ENCODE results near the gene DCAF4L1. TPM values are rescaled to one million over a fixed set of nuclear protein-coding genes. Genes with fewer than 3 reads are reported as not detected.

Gene DCAF4L1
- total RNA-seq, 1 donor from 2014 or later: 0.24 TPM

- ATAC-seq (no peak), DNase-seq (ENCODE audit: missing footprints) (no peak)
- intact Hi-C loops (cut with DNase I): no loop called here
Measured at GRCh38 chr4:41982716-41983115, 1.2 kb downstream of the DCAF4L1 start.

- intact Hi-C loops (cut with DNase I): no loop called here
- DNase-seq (ENCODE audit: missing footprints): no peak
- no peak for ATAC-seq
Measured at GRCh38 chr4:41985151-41985550, 3.6 kb downstream of the DCAF4L1 start.

- ATAC-seq (peak; percentile 56), DNase-seq (ENCODE audit: missing footprints) (no peak)
- intact Hi-C loops (cut with DNase I): loop anchor here (2.0 kb wide), 1 partner anchor 55 kb away; the partner anchor contains the start of gene TMEM33
Measured at GRCh38 chr4:41989994-41990364, 8.4 kb downstream of the DCAF4L1 start.

- intact Hi-C loops (cut with DNase I): loop anchor here (2.0 kb wide), 1 partner anchor 56 kb away; the partner anchor contains the start of gene TMEM33
- peak; percentile 99 for ATAC-seq
- peak; percentile 97 for DNase-seq (ENCODE audit: missing footprints)
Measured at GRCh38 chr4:41990365-41991111, 9.0 kb downstream of the DCAF4L1 start, which contains the start of gene SLC30A9. TSS of gene SLC30A9 (plus strand) at chr4:41990530. CDS start at chr4:41990652, 122 bp downstream.

GRCh38 chr4:41991916-41992767 is 10.6 kb downstream of the DCAF4L1 start:
- intact Hi-C loops (cut with DNase I): loop anchor here (2.0 kb wide), 1 partner anchor 57 kb away; the partner anchor contains the start of gene TMEM33

GRCh38 chr4:41992967-41993857 is 11.7 kb downstream of the DCAF4L1 start:
- DNase-seq (ENCODE audit: missing footprints) (no peak), ATAC-seq (no peak)
- intact Hi-C loops (cut with DNase I): no loop called here

More at GRCh38 chr4:41991916-41992767, 10.6 kb downstream of the DCAF4L1 start:
- no peak for DNase-seq (ENCODE audit: missing footprints)
- no peak for ATAC-seq

- ATAC-seq: no peak
- intact Hi-C loops (cut with DNase I): no loop called here
Measured at GRCh38 chr4:41994461-41994985, 13.0 kb downstream of the DCAF4L1 start.

DNA sequence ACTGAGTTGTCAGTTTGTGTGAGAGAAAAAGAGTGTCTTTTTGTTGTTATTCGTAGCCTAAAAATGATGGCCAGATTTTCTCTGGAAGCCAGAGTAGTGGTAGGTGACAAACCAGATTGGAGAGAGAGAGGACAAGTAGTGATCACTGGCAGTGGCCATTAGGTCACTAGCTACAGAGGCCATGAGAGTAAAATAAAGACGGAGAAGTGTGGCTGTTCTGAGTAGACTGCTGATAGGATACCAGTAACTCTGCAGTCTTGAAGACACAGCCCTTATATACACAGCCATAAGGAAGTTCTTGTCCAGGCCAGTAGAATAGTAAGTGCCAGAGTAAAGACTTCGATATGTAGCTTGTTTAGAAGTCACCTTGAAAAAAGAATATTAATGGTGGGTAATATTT is 16.5 kb downstream of the DCAF4L1 start:
- ATAC-seq (no peak), DNase-seq (ENCODE audit: missing footprints) (no peak)
- intact Hi-C loops (cut with DNase I): no loop called here

More at GRCh38 chr4:41994461-41994985, 13.0 kb downstream of the DCAF4L1 start:
- no peak for DNase-seq (ENCODE audit: missing footprints)

GRCh38 chr4:41999321-41999720 is 17.8 kb downstream of the DCAF4L1 start:
- no peak for ATAC-seq
- intact Hi-C loops (cut with DNase I): no loop called here
- DNase-seq (ENCODE audit: missing footprints): no peak

DNA sequence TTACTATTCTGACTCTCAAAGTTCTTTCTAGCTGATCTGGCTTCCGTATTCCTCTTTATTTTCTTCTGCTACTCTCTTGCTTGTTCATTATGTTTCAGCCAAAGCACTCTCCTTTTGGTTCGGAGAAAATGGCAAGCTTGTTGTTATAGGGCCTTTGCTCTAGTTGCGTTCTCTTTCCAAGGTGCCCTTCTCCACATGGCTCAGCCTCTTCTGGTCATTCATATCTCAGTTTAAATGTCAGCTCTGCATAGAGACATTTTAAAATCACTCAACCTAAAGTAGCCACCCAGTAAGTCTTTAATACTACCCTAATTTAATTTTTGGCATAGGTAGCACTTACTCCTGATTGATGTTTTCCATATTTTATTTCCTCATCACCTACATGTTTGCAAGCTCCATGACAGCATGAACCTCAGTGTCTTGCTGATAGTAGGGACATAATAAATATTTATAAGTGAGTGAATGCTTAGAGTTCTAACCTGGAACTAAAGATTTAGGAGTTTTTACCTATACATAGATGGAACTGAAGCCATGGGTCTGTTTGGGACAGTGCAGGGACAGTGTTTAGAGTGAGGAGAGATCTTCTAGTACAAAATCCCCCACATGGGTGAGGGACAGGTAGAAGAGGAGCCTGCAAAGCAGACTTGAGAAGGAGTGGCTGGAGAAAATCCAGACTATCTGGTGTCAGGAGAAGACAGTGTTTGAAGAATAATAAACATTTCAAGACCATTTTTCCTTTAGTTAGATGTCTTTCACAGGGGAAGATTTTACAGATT is 26.6 kb downstream of the DCAF4L1 start:
- DNase-seq (ENCODE audit: missing footprints) (no peak), ATAC-seq (peak; percentile 63)
- intact Hi-C loops (cut with DNase I): no loop called here

- ATAC-seq: no peak
- DNase-seq (ENCODE audit: missing footprints): no peak
- intact Hi-C loops (cut with DNase I): no loop called here
Measured at GRCh38 chr4:42015438-42015837, 33.9 kb downstream of the DCAF4L1 start.

GRCh38 chr4:42018451-42018850 is 36.9 kb downstream of the DCAF4L1 start:
- intact Hi-C loops (cut with DNase I): no loop called here
- DNase-seq (ENCODE audit: missing footprints) (no peak), ATAC-seq (no peak)

Other genes starting within 250 kb of the DCAF4L1 start
- not detected for gene PHOX2B, start 233.0 kb upstream of the DCAF4L1 start, total RNA-seq
- gene TMEM33, start 46.3 kb upstream of the DCAF4L1 start, total RNA-seq: 21.5 TPM
- 74.8 TPM for gene SLC30A9, start 8.8 kb downstream of the DCAF4L1 start, total RNA-seq
- 0.05 TPM for gene BEND4, start 170.9 kb downstream of the DCAF4L1 start, total RNA-seq